SK-N-SH treated with all-trans-retinoic acid at 6 μM for 48 hours (cell line): ENCODE measurements around the gene SCN8A.

Experiments
- ATAC-seq: fragments of 200-7000 bp; cut with Tn5 transposase; 3 replicates; pipeline ENCODE4 v1.9.1; 2020; ENCODE audit warnings: mild to moderate bottlenecking, moderate library complexity
- ARNTL ChIP-seq: fragments of 450-650 bp; formaldehyde crosslinking; IDR thresholded peaks from 2 replicates; pipeline ENCODE4 v1.5.0; 2020; ENCODE audit warnings: low read depth, mild to moderate bottlenecking, moderate library complexity, borderline replicate concordance
- CREB5 ChIP-seq: fragments of 250-450 bp; sonication (Bioruptor Pico); IDR thresholded peaks from 2 replicates; pipeline ENCODE4 v1.5.1; 2020; ENCODE audit warnings: low read depth, mild to moderate bottlenecking, moderate library complexity
- CSDC2 ChIP-seq: fragments of 250-450 bp; sonication (Bioruptor Pico); IDR thresholded peaks from 2 replicates; pipeline ENCODE4 v1.5.0; 2020; ENCODE audit warnings: mild to moderate bottlenecking, moderate library complexity
- CSRNP3 ChIP-seq: fragments of 250-450 bp; sonication (Bioruptor Pico); IDR thresholded peaks from 2 replicates; pipeline ENCODE4 v1.5.1; 2021; ENCODE audit warnings: mild to moderate bottlenecking, moderate library complexity
- ESRRG ChIP-seq: fragments of 250-450 bp; sonication (Bioruptor Pico); IDR thresholded peaks from 2 replicates; pipeline ENCODE4 v1.6.1; 2021; ENCODE audit warnings: mild to moderate bottlenecking
- ISL1 ChIP-seq: fragments of 250-450 bp; sonication (Bioruptor Pico); IDR thresholded peaks from 2 replicates; pipeline ENCODE4 v2.1.2; 2022; ENCODE audit warnings: mild to moderate bottlenecking, moderate library complexity
- OSR1 ChIP-seq: fragments of 250-450 bp; sonication (Bioruptor Pico); IDR thresholded peaks from 2 replicates; pipeline ENCODE4 v1.8.0; 2022; ENCODE audit warnings: moderate library complexity, mild to moderate bottlenecking, inconsistent platforms
- PATZ1 ChIP-seq: fragments of 250-450 bp; sonication (Bioruptor Pico); IDR thresholded peaks from 2 replicates; pipeline ENCODE4 v1.8.0; 2020; ENCODE audit warnings: mild to moderate bottlenecking, moderate library complexity, borderline replicate concordance
- PPARA ChIP-seq: fragments of 250-450 bp; sonication (Bioruptor Pico); IDR thresholded peaks from 2 replicates; pipeline ENCODE4 v1.5.0; 2020; ENCODE audit warnings: mild to moderate bottlenecking, borderline replicate concordance
- RARB ChIP-seq: fragments of 250-450 bp; sonication (Bioruptor Pico); IDR thresholded peaks from 2 replicates; pipeline ENCODE4 v1.8.0; 2021; ENCODE audit warnings: mild to moderate bottlenecking, moderate library complexity
- TCF4 ChIP-seq: fragments of 250-450 bp; sonication (Bioruptor Pico); IDR thresholded peaks from 2 replicates; pipeline ENCODE4 v1.8.0; 2021; ENCODE audit warnings: mild to moderate bottlenecking, moderate library complexity, borderline replicate concordance
- TOX ChIP-seq: fragments of 250-450 bp; sonication (Bioruptor Pico); IDR thresholded peaks from 2 replicates; pipeline ENCODE4 v1.8.0; 2021; ENCODE audit warnings: mild to moderate bottlenecking, moderate library complexity, borderline replicate concordance
- TSHZ2 ChIP-seq: fragments of 250-450 bp; sonication (Bioruptor Pico); IDR thresholded peaks from 2 replicates; pipeline ENCODE4 v1.5.0; 2020; ENCODE audit warnings: mild to moderate bottlenecking, moderate library complexity
- ZC3H10 ChIP-seq: fragments of 250-450 bp; sonication (Bioruptor Pico); IDR thresholded peaks from 2 replicates; pipeline ENCODE4 v1.5.1; 2021; ENCODE audit warnings: mild to moderate bottlenecking, moderate library complexity
- ZFP3 ChIP-seq: fragments of 250-450 bp; sonication (Bioruptor Pico); IDR thresholded peaks from 2 replicates; pipeline ENCODE4 v1.5.0; 2020; ENCODE audit warnings: mild to moderate bottlenecking, moderate library complexity
- ZFP30 ChIP-seq: fragments of 450-650 bp; formaldehyde crosslinking; IDR thresholded peaks from 2 replicates; pipeline ENCODE4 v1.5.0; 2022; ENCODE audit warnings: mild to moderate bottlenecking, moderate library complexity
- ZNF565 ChIP-seq: fragments of 450-650 bp; formaldehyde crosslinking; conservative IDR thresholded peaks from 2 replicates; pipeline ENCODE4 v1.5.0; 2020; ENCODE audit warnings: low read depth, mild to moderate bottlenecking, moderate library complexity
- ZNF70 ChIP-seq: fragments of 450-650 bp; formaldehyde crosslinking; IDR thresholded peaks from 2 replicates; pipeline ENCODE4 v1.5.0; 2020; ENCODE audit warnings: mild to moderate bottlenecking, moderate library complexity
- ZNF8 ChIP-seq: fragments of 450-650 bp; formaldehyde crosslinking; IDR thresholded peaks from 2 replicates; pipeline ENCODE4 v1.5.0; 2020; ENCODE audit warnings: mild to moderate bottlenecking, moderate library complexity

SCN8A gene

GRCh38 chr12:51678086-51678724 is 87.2 kb downstream of the SCN8A start (continued):
- TF ChIP-seq TSHZ2 (CRISPR knock-in tag) = no peak
- no peak for TF ChIP-seq ARNTL (CRISPR knock-in tag)
- TF ChIP-seq ESRRG (CRISPR knock-in tag) = no peak
- no peak for TF ChIP-seq PPARA
- no peak for TF ChIP-seq ZC3H10 (CRISPR knock-in tag)
- no peak for TF ChIP-seq ZFP3 (CRISPR knock-in tag)

GRCh38 chr12:51682981-51683380 is 91.9 kb downstream of the SCN8A start:
- ATAC-seq = no peak
- no peak for TF ChIP-seq TOX
- no peak for TF ChIP-seq PPARA
- TF ChIP-seq OSR1 = no peak
- no peak for TF ChIP-seq ZFP3 (CRISPR knock-in tag)
- no peak for TF ChIP-seq ZNF8 (CRISPR knock-in tag)
- no peak for TF ChIP-seq ZC3H10 (CRISPR knock-in tag)
- TF ChIP-seq ZNF70 (CRISPR knock-in tag) = no peak
- no peak for TF ChIP-seq PATZ1 (CRISPR knock-in tag)
- no peak for TF ChIP-seq ESRRG (CRISPR knock-in tag)
- no peak for TF ChIP-seq CSDC2 (CRISPR knock-in tag)
- TF ChIP-seq RARB (CRISPR knock-in tag) = no peak
- no peak for TF ChIP-seq TSHZ2 (CRISPR knock-in tag)
- TF ChIP-seq ZNF565 (CRISPR knock-in tag) = no peak
- no peak for TF ChIP-seq ISL1 (CRISPR knock-in tag)
- no peak for TF ChIP-seq CSRNP3 (CRISPR knock-in tag)
- no peak for TF ChIP-seq ZFP30 (CRISPR knock-in tag)
- no peak for TF ChIP-seq ARNTL (CRISPR knock-in tag)
- no peak for TF ChIP-seq CREB5 (CRISPR knock-in tag)
- TF ChIP-seq TCF4 (CRISPR knock-in tag) = no peak

- ATAC-seq = peak; percentile 84
- TF ChIP-seq ZFP30 (CRISPR knock-in tag) (no peak), ISL1 (CRISPR knock-in tag) (0 out of 2 replicates have a peak, but pooled peaks have one; percentile 16), CREB5 (CRISPR knock-in tag) (no peak)
Observed at GRCh38 chr12:51683763-51684357, 92.8 kb downstream of the SCN8A start.
